Endothelial cell (in vitro differentiated cells): ENCODE results near the gene HAVCR1. TPM values are rescaled to one million over a fixed set of nuclear protein-coding genes. Genes with fewer than 3 reads are reported as not detected.
"Not testable (repeated sequence)": the region's sequence is repeated elsewhere in the genome, so short reads cannot be mapped to it uniquely, and the experiment has no call there.

ENCODE experiments used
- DNase-seq: peaks from one replicate; pipeline ENCODE4 v3.0.0; 2021; ENCODE audit warnings: low spot score
- H3K27ac Mint-ChIP-seq: one replicate; pipeline ENCODE4 v1.8.0; 2021; ENCODE audit warnings: mixed read lengths, inconsistent platforms; ENCODE audit not compliant: unreplicated experiment
- H3K27me3 Mint-ChIP-seq: one replicate; pipeline ENCODE4 v1.8.0; 2021; ENCODE audit warnings: mild to moderate bottlenecking, moderate library complexity, mixed read lengths, inconsistent platforms; ENCODE audit not compliant: unreplicated experiment
- H3K36me3 Mint-ChIP-seq: one replicate; pipeline ENCODE4 v1.8.0; 2021; ENCODE audit warnings: mild to moderate bottlenecking, low read depth, mixed read lengths, inconsistent platforms; ENCODE audit not compliant: unreplicated experiment
- H3K4me1 Mint-ChIP-seq: one replicate; pipeline ENCODE4 v1.8.0; 2021; ENCODE audit warnings: mild to moderate bottlenecking, mixed read lengths, inconsistent platforms; ENCODE audit not compliant: unreplicated experiment
- H3K4me3 Mint-ChIP-seq: one replicate; pipeline ENCODE4 v1.8.0; 2021; ENCODE audit warnings: mild to moderate bottlenecking, mixed read lengths, inconsistent platforms; ENCODE audit not compliant: unreplicated experiment
- H3K9me3 Mint-ChIP-seq: one replicate; pipeline ENCODE4 v1.8.0; 2021; ENCODE audit warnings: mixed read lengths, inconsistent platforms; ENCODE audit not compliant: unreplicated experiment
- total RNA-seq: library from RNA; stranded (reverse); fragmentation: NEBNext Ultra II Directional; extraction: Animal tissue kit (Norgen Biotek cat#: 25700); gene quantifications from one replicate; pipeline ENCODE4 v1.2.1, GENCODE V29; 2021; ENCODE audit not compliant: unreplicated experiment
- TF ChIP-seq, protein P1 (sequence below): fragments of 200-600 bp; sonication (generic); IDR thresholded peaks from one replicate; pipeline ENCODE4 v1.5.0; 2021; ENCODE audit warnings: antibody characterized with exemption; ENCODE audit not compliant: unreplicated experiment

Gene HAVCR1
- total RNA-seq, 1 donor from 2014 or later = not detected

DNA sequence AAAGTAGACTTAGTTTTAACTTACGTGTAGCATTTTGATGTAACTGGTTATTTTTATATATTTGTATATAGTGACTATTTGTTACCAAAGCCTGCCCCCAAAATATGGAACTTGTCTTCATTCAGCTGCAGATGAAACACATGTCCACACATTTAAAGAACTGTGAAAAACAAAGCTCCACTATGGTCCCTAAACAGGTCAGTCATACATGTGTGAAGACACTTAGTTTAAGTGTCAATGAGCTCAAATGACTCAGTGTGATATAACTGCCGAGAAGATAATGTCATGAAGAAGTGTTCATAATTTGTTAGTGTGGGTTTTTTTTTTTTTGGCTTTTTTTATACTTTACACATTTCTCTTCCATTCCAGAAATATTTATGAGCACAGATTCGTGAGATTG, 28.2 kb downstream of the HAVCR1 start:
- H3K4me1 Mint-ChIP-seq = peaks cover 15% of the 10 kb centered on the region
- no peak for DNase-seq
- H3K4me3 Mint-ChIP-seq = no peak overlapping the region
- H3K27ac Mint-ChIP-seq = no peak overlapping the region
- H3K27me3 Mint-ChIP-seq = no peaks in the 10 kb centered on the region
- TF ChIP-seq, protein P1, sequence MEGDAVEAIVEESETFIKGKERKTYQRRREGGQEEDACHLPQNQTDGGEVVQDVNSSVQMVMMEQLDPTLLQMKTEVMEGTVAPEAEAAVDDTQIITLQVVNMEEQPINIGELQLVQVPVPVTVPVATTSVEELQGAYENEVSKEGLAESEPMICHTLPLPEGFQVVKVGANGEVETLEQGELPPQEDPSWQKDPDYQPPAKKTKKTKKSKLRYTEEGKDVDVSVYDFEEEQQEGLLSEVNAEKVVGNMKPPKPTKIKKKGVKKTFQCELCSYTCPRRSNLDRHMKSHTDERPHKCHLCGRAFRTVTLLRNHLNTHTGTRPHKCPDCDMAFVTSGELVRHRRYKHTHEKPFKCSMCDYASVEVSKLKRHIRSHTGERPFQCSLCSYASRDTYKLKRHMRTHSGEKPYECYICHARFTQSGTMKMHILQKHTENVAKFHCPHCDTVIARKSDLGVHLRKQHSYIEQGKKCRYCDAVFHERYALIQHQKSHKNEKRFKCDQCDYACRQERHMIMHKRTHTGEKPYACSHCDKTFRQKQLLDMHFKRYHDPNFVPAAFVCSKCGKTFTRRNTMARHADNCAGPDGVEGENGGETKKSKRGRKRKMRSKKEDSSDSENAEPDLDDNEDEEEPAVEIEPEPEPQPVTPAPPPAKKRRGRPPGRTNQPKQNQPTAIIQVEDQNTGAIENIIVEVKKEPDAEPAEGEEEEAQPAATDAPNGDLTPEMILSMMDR = no peak
- H3K36me3 Mint-ChIP-seq = no peaks in the 10 kb centered on the region
- no peaks in the 10 kb centered on the region for H3K9me3 Mint-ChIP-seq

DNA sequence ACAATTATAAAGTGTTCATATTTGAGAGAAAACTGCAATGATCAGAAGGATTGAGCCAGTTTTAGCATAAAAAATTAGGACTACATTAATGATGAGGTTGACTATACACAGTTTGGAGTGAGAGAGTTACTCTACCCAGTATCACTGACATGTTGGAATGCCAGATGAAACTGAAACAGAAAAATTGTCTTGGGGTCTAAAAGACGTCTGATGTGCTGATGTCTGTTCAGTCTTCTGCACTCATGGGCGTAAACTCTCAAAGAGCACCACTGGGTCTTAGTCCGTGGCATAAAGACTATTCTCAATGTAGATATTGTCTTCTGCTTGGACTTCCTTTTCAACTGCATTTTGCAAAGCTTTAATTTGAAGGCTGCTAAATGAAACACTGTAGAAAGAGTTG, 29.5 kb downstream of the HAVCR1 start:
- H3K27ac Mint-ChIP-seq = no peak overlapping the region
- no peak for DNase-seq
- TF ChIP-seq, protein P1 = no peak
- peaks cover 6% of the 10 kb centered on the region for H3K4me1 Mint-ChIP-seq
- H3K36me3 Mint-ChIP-seq = no peaks in the 10 kb centered on the region
- no peaks in the 10 kb centered on the region for H3K9me3 Mint-ChIP-seq
- no peak overlapping the region for H3K4me3 Mint-ChIP-seq
- peaks cover 2% of the 10 kb centered on the region for H3K27me3 Mint-ChIP-seq

DNA sequence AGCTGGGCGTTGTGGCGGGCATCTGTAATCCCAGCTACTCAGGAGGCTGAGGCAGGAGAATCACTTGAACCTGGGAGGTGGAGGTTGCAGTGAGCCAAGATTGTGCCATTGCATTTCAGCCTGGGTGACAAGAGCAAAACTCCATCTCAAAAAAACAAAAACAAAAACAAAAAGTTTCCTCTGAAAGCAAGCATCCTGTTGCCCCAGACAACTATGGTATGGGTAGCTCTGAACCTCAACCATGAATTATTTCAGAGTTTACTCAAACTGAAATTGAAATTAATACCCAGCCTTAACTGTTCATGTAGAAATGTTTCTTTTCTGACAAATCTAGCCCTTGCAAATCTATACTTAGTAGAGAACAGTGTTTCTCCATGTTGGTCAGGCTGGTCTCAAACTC, 31.3 kb downstream of the HAVCR1 start:
- not testable (repeated sequence) for H3K27ac Mint-ChIP-seq, H3K4me3 Mint-ChIP-seq, DNase-seq, H3K27me3 Mint-ChIP-seq, H3K4me1 Mint-ChIP-seq, H3K36me3 Mint-ChIP-seq, H3K9me3 Mint-ChIP-seq

DNA sequence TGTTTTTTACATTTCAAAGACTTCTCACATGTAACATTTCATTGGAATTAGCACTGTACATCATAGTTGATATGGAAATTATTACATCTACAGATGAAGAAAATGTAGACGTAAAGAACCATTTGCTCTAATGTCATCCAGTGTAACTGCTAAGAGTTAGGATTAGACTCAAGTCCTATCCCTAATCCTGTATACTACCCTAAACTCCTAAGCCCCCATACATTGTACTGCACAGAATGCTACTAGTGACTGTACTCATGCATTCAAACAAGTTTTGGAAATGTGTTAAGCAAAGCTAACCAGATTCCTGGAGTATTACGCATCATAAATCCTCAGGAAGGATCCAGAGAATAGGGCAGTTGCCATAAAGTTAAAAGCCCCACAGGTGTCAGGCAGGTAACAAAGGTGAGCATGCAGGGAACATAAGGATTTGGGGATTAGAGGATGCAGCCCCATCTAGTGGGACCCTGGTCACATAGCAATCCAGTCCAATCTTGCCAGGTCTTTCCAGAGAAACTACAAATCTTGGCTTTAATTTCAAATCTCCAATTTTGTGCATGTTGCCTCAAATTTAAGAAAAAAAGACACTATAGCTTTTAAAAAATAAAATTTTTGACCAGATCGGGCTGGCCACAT, 32.0 kb downstream of the HAVCR1 start:
- TF ChIP-seq, protein P1 = peak; percentile 62
- Mint-ChIP-seq H3K36me3 (no peaks in the 10 kb centered on the region), H3K27ac (no peak overlapping the region), H3K4me3 (no peak overlapping the region), H3K27me3 (peaks cover 2% of the 10 kb centered on the region), H3K9me3 (no peaks in the 10 kb centered on the region), H3K4me1 (no peaks in the 10 kb centered on the region)
- no peak for DNase-seq

DNA sequence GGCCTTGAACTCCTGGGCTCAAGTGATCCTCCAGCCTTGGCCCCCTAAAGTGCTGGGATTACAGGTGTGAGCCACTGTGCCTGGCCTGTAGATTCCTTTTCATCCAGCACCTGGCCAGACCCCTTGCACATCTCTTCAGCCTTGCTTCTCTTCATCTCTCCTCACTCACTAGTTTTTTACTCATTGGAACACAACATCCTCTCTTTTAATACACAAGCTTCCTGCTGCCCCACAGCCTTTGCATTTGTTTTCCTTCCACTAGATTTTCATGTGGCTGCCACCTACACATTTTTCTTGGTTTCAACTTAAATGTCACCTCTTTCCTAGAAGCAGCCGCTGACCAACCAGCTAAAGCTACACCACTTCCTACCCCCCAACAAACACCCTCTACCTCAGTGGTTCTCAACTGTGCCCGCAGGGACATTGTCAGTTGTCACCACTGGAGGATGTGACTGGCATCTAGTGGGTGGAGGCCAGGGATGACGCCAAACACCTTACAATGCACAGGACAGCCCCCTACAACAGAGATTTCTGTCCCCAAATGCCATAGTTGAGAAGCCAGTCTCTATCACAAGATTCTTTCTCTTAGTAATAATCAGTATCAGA, 33.7 kb downstream of the HAVCR1 start:
- TF ChIP-seq, protein P1 = no peak
- no peaks in the 10 kb centered on the region for H3K4me1 Mint-ChIP-seq
- no peak for DNase-seq
- peaks cover 2% of the 10 kb centered on the region for H3K27me3 Mint-ChIP-seq
- no peaks in the 10 kb centered on the region for H3K36me3 Mint-ChIP-seq
- H3K9me3 Mint-ChIP-seq = no peaks in the 10 kb centered on the region
- H3K27ac Mint-ChIP-seq = no peak overlapping the region
- no peak overlapping the region for H3K4me3 Mint-ChIP-seq
